GM21619 (cell line): ENCODE results near the gene FAM193A.

Source experiments
- ATAC-seq: cut with Tn5 transposase; IDR thresholded peaks from one replicate; pipeline ENCODE4 v1.9.1; 2021; ENCODE audit not compliant: unreplicated experiment

The FAM193A gene, protein sequence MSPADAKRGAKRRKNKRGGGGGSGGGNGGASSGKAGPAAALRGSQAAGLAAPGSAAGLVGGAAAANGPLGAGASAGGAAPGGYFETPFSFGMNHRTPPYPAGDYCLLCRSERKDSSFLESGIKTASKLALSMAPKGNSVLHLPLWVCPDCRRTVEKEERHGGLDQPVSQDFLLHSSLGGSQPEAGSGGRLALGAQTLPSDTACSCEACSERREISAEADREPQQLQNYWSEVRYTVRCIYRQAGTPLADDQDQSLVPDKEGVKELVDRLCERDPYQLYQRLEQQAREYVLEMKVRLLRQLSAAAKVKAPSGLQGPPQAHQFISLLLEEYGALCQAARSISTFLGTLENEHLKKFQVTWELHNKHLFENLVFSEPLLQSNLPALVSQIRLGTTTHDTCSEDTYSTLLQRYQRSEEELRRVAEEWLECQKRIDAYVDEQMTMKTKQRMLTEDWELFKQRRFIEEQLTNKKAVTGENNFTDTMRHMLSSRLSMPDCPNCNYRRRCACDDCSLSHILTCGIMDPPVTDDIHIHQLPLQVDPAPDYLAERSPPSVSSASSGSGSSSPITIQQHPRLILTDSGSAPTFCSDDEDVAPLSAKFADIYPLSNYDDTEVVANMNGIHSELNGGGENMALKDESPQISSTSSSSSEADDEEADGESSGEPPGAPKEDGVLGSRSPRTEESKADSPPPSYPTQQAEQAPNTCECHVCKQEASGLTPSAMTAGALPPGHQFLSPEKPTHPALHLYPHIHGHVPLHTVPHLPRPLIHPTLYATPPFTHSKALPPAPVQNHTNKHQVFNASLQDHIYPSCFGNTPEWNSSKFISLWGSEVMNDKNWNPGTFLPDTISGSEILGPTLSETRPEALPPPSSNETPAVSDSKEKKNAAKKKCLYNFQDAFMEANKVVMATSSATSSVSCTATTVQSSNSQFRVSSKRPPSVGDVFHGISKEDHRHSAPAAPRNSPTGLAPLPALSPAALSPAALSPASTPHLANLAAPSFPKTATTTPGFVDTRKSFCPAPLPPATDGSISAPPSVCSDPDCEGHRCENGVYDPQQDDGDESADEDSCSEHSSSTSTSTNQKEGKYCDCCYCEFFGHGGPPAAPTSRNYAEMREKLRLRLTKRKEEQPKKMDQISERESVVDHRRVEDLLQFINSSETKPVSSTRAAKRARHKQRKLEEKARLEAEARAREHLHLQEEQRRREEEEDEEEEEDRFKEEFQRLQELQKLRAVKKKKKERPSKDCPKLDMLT (N-terminal part only)

GRCh38 chr4:2536193-2537010, at the start of gene FAM193A:
Gene FAM193A (plus strand): TSS chr4:2536647. CDS start chr4:2536916, 269 bp downstream.
- ATAC-seq: peak; percentile 85

DNA sequence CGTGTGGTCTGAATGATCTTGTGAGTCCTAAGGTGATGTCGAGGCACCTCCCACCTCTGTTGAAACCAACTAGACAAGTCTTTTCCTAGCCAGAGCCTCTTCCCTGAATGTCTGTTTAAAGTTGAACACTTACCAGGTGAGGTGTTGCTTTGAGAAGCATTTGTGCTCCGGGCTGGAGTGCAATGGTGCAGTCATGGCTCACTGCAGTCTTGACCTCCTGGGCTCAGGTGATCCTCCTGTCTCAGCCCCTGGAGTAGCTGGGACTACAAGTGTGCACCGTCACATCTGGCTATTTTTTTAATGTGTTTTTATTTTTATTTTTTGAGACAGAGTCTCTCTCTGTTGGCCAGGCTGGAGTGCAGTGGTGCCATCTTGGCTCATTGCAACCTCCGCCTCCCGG, 49.5 kb upstream of the FAM193A start:
- ATAC-seq: no peak

DNA sequence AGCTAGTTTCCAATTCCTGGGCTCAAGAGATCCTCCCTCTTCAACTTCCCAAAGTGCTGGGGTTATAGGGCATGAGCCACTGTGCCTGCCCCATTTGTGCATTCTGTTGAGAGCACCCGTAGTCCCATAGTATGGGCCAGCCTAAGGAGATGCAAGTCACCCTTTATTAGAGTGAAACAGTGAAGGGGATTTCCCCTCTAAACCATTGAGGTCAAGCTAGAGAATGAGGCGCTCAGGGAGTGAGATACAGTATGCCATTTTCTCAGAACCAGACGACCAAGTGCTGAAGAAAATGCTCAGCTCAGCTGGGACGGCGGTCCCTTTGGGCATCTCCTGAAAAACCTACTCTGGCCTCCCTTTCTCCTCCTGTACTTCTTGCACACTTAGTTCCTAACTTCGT, 48.8 kb upstream of the FAM193A start:
- ATAC-seq: peak; percentile 59

DNA sequence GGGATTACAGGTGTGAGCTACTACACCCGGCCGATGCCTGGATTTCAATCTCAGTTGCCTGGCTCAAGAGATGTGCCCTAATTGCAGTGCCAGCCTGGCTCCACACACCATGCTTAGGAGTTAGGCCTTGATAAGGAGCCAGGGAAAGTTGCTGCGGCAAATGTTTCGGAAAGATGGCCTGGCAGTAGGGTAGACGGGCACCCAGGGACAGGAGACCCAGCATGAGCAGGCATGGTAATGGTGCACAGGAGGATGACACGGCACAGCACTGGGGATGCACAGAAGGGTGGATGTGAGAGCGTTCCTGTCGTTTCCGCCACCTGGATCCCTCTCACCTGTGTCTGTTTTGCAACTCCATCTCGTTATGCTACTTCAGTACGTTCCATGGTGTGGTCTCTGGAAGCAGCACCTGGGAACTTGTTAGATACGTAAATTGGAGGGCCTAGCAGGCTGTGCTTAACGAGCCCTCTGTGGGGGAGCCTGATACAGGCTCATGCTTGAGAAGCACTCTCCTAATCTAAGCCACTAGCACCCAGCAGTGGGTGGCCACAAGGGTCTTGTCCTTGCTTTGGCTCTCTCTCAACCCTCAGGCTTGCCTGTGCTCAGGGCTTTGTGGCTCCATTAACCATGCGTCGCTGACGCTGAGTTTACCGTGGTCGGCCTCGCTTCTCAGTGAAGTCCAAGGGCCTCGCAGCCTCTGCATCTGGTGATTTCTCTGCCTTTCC, 47.2 kb upstream of the FAM193A start:
- no peak for ATAC-seq

- no peak for ATAC-seq
These were observed 46.5 kb upstream of the FAM193A start for GRCh38 chr4:2489841-2490552.

- no peak for ATAC-seq
These were observed 43.5 kb upstream of the FAM193A start for GRCh38 chr4:2492970-2493369.

DNA sequence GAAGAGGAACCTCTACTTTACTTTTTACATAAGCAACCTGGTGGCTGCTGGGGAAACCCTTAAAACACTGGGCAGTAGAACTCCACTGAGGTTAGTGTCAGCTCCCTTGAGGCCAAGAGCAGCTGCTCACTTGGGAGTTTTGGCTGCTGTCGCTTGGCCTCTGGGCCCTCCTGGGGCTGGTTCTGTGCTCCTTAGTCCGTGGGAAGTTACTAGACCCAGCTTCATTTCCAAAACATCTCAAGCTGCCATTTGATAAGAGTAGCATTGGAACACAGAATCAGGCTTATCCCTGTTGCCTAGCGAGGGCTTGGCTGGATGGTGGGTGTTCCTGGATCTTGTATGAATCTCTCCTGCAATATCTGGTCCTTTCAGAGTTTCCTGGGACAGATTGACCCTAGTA, 41.5 kb upstream of the FAM193A start:
- no peak for ATAC-seq

DNA sequence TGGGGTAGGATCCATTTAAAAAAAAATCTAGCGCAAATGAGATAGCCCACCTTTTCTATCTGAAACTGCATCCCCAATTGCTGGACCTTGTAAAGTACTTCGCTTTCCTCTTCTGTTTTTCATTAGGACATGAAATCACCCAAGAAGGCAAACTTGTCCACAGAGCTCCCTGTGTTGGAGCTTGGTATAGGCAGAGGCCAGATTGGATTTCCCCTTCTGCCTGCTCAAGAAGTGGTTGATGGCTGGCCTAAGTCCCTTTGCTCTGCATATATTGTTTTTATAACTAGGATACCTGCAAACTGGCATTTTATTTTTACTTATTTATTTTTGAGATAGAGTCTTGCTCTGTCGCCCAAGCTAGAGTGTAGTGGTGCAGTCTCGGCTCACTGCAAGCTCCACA, 39.1 kb upstream of the FAM193A start:
- no peak for ATAC-seq

GRCh38 chr4:2497931-2498330, 38.5 kb upstream of the FAM193A start:
- peak; percentile 83 for ATAC-seq

- ATAC-seq: no peak
These were observed 35.9 kb upstream of the FAM193A start for GRCh38 chr4:2500547-2500946.

GRCh38 chr4:2501034-2501594, 35.3 kb upstream of the FAM193A start:
- ATAC-seq: no peak

GRCh38 chr4:2503809-2504208, 32.6 kb upstream of the FAM193A start:
- ATAC-seq: no peak

DNA sequence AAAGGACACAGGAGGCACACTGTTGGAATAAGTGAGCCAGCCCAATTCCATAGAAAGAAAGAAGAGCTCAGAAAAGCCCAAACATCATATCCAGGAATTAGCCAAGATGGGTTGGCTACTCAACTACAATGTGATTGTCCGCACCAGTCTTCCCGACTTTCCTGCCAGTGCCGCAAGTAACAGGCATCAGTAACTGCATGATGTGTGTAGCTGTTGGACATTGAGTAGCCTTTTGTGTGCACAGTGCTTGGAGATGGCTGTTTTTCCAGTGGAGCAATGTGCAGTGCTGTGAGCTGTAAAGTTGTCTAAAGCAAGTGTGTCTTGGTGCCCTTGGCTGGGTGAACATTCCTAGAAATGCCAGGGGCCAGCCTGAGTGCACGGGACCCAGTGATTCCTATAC, 29.2 kb upstream of the FAM193A start:
- no peak for ATAC-seq

DNA sequence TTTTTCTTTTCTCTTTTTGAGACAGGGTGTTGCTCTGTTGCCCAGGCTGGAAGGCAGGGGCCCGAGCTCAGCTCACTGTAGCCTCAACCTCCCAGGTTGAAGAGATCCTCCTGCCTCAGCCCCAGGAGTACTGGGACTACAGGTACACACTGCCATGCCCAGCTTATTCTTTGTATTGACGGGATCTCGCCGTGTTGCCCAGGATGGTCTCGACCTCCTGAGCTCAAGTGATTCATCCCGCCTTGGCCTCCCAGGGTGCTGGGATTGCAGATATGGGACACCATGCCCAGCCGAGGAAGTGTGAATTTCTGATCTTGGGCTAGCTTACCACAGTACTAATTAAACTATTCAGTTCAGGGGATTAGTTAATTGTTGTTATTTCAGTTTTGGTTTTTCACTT, 28.6 kb upstream of the FAM193A start:
- no peak for ATAC-seq

- ATAC-seq: no peak
These were observed 25.8 kb upstream of the FAM193A start for GRCh38 chr4:2510351-2511259.

GRCh38 chr4:2511645-2512131, 24.8 kb upstream of the FAM193A start:
- ATAC-seq: no peak

DNA sequence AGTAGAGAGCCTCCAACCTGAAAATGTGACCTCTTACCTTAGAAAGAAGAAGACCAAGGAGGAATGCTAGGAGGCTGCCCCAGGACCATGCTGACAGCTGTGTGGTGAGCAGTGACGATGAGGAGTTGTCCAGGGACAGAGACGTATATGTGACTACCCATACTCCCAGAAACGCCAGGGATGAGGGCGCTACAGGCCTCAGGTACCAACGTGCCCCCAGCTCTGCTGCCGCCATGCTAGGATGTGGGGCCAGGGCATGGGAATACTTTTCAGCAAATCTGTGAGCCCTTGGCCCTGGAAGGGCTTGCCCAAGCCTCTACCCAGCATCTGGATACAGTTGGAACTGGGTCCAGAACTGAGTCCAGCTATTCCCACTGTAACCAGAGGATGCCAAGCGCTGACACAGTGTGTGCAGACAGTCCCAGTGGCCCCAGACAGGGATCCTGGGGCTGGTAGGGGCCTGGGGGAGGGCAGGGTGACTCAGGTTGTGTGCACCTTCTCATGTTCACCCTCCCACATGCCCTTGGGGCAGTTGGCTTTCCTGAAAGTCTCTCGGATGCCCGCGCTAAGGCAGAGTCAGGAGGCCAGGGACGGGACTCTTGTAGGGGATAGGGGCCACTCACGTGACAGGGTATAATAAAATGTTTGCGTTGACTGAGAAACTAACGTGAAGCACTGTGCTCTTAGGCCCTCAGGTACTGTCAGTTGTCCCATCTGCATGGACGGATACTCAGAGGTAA, 23.9 kb upstream of the FAM193A start:
- no peak for ATAC-seq
